Sigmoid colon (tissue), 4 donors: ENCODE measurements around the gene ZSWIM5.

Experiments used
- CTCF ChIP-seq, 4 experiments: fragments of 450-650 bp in 3 of 4; fragments of 200-600 bp in 1 of 4; IDR thresholded peaks; one replicate each; pipeline ENCODE4 v1.5.1; 2016 to 2019; ENCODE audit warnings: antibody characterized with exemption in 4 of 4, mild to moderate bottlenecking in 3 of 4, moderate library complexity in 2 of 4
- EP300 ChIP-seq, 4 donors: sonication (generic); formaldehyde crosslinking; IDR thresholded peaks; one replicate each; pipeline ENCODE4 v1.6.1; 2017; ENCODE audit warnings: antibody characterized with exemption in 4 of 4
- POLR2A ChIP-seq, 2 donors: fragments of 450-650 bp; IDR thresholded peaks; one replicate each; pipeline ENCODE4 v1.6.1; 2016; ENCODE audit warnings: antibody characterized with exemption in 2 of 2, mild to moderate bottlenecking in 2 of 2, moderate library complexity in 2 of 2
- POLR2AphosphoS5 ChIP-seq, 4 donors: sonication (generic); formaldehyde crosslinking; IDR thresholded peaks; one replicate each; pipeline ENCODE4 v1.6.1; 2017; ENCODE audit warnings: antibody characterized with exemption in 4 of 4

- no peak for TF ChIP-seq POLR2AphosphoS5 (IDR thresholded peaks at IDR 0.05)
- no peak for TF ChIP-seq CTCF (IDR thresholded peaks at IDR 0.05)
- TF ChIP-seq POLR2A (IDR thresholded peaks at IDR 0.05) = no peak
- TF ChIP-seq EP300 (IDR thresholded peaks at IDR 0.05) = no peak
Observed at GRCh38 chr1:45103534-45103933, 102.9 kb downstream of the ZSWIM5 start.
